GM21381 (cell line): Measurements from ENCODE around the gene SH3D21.

Experiments
- ATAC-seq: cut with Tn5 transposase; IDR thresholded peaks from one replicate; pipeline ENCODE4 v1.9.1; 2021; ENCODE audit warnings: mild to moderate bottlenecking, moderate library complexity; ENCODE audit not compliant: unreplicated experiment

The SH3D21 gene

DNA sequence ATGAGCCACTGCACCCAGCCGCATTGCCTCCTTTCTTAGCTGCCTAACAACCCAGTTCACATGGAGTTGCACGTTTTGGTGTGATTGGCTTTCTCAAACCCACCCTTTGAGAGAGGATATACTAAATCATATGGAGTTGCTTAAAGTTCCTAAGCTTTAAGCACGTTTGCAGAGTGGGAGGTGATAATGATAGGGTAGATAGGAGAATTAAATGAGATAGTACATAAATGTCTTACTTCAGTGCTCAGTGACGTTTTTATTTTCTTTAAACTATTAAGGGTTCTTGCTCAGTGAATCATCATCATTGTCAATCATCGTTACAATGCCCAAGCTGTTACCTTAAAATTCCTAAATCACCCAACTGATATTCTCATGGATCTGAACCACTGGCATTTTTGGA, 2.9 kb upstream of the SH3D21 start:
- ATAC-seq = no peak

DNA sequence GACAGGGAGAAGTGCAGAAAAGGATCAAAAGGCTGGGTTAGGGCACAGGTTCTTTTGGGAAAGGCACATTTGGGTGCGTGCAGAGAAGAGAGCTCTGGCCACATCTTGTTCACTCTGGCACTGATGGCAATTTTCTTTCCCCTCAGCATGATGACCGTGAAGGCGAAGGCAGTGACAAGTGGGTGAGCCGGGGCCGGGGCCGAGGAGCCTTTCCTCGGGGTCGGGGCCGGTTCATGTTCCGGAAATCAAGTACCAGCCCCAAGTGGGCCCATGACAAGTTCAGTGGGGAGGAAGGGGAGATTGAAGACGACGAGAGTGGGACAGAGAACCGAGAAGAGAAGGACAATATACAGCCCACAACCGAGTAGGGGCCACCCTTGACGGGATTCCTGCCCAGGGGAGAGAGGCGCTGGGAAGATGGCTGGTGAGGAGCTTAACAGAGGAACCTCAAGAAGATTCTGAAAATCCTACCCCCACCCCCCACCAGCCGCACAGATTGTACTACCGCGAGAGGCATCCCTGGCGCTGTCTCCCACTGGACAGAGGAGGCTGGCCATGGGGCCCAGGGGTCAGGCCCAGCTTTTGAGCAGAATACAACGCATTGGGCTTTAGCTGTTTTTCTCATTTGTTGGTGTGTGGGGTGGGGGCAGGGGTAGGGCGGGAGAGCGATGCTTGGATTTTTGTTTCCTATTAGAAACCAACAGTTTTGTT, 2.4 kb upstream of the SH3D21 start:
- ATAC-seq = no peak

DNA sequence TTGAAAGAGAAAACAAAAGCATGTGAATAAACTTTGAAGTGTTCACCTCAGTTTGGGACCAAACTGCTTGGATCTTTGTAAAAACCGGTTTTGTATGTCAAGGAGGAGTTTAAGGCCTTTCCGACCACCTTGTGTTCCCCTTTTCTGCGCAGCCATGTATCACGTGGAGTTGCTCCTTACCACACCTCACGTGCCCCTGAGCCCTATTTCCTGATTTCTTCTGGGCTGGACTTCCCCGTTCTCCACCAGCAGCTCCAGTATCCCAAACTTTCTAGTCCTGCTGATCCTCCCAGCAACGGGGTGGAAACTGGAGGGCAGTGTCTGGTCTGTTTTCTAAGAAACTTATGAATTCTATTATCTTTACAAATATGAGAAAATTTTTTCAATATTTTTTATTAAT, 1.6 kb upstream of the SH3D21 start:
- ATAC-seq = no peak

DNA sequence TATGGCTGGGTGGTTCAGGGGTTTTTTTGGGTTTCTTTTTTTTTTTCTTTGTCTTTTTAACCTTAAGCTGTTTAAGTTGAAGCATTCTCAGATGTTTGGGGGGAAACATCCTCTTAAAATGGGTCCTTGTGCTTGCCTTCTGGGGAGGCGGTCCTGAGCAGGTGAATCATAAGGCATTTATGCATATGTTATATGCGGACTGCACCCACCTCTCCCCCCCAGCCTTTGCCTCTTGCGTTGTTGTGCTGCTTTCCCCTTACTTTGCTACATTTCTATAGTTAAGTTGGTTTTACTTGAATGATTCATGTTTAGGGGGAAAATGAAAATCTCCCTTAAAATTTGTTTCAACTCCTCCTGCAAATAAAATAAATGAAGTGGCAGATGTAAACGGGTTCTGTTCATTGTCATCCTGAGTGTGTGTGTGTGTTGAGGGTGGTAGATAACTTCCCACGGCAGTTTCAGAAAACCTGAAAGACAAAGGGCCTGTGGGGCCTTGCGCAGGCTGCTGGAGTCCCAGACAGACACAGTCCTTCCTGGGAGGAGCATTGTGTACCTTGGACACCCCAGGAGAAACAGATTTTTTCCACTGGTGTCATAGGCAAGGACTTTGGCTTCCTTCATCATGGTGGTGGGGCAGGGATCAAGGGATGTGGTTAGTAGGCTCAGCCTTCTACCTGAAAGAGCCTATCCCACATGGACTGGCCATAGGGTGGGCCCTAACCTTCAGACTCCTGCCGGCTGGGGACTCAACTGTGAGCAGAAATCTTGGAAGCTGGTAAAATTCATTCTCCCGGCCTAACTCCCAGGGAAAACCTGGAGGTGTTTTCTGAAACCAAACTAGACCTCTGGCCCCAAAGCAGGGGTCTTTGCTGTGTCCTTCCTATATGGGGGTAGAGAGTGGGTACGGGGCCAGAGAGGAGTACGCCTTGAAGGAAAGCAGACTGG, 926 bp upstream of the SH3D21 start:
- no peak for ATAC-seq

DNA sequence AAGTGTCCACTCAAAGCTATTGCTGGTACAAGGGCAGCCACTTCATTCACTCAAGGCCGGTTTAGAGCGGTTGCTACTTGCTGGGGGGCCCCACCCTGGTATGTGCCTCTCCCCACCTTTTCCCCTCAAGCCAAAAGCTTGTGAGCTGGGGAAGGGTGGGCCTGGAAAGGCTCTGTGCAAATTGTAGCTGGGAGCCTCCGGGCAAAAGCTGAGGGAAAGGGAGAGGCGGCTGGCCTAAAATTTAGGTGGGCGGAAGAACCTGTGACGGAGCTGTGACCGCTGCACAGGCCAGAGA, 306 bp upstream of the SH3D21 start:
- ATAC-seq = no peak

DNA sequence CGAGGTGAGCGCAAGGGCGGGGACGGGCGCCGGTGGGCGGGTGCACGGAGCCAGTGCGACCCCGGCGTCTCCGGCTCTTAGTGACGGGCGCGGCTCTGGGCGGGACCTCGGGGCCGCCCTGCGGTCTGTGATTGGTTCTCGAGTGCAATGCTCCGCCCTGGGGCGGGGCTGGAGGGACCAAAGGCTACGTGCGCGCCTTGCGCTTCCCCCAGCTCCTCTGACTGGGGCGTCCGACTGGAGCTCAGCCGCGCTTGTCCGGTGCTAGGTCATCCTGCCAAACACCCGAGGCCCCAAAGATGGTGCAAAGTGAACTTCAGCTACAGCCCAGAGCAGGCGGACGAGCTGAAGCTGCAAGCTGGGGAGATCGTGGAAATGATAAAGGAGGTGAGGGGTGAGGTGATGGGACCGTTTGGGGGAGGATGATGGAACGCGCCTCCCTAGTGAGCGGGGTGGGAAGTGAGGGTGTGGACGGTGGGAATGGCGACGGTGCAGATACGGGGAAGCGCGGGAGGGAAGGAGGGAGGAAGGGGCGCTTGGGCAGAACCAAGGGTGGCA, 811 bp downstream of the SH3D21 start:
- peak; percentile 97 for ATAC-seq

DNA sequence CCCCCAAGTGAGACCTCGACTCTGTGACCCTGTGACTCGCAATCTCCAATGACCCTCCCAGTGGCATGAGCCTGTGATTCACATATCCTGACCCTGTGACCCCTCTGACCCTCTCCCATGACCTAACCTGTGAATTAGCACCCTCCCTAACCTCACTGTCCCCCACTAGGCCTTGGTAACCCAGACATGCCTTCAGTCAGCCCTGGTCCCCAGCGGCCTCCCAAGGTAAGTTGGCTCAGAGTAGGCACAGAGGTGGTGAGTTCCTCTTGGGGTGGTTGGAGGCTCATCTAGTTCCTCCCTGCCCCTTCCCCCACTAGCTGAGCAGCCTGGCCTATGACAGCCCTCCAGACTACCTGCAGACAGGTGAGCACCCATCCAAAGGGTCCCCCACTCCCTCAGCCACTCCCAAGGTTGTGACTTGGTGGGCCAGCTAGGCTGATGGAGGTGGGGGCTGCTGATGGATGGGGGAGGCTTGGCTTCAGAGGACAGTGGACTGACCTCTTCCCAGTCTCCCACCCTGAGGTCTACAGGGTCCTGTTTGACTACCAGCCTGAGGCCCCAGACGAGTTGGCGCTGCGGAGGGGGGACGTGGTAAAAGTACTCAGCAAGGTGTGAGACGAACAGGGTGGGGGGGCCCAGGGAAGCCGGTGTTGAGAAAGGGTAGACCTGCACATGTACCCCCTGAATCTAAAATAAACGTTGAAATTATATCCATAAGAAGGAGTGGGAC, 1.6 kb downstream of the SH3D21 start:
- ATAC-seq = no peak

DNA sequence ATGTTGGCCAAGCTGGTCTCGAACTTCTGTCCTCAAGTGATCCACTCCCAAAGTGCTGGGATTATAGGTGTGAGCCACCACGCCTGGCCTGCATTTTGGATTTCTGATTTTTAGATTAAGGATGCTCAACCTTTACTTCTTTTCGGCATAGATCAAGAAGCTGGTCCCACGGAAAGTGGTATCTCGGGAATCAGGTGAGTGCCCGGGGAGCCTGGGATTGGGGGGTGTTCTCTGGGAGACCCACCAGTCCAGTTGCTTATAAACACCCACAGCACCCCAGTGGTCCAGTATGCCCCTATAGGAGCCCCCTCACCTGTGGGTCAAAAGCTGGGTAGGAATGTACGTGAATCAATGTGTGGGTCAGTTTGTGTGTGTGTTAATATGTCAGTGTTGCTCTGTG, 3.2 kb downstream of the SH3D21 start:
- ATAC-seq = no peak

DNA sequence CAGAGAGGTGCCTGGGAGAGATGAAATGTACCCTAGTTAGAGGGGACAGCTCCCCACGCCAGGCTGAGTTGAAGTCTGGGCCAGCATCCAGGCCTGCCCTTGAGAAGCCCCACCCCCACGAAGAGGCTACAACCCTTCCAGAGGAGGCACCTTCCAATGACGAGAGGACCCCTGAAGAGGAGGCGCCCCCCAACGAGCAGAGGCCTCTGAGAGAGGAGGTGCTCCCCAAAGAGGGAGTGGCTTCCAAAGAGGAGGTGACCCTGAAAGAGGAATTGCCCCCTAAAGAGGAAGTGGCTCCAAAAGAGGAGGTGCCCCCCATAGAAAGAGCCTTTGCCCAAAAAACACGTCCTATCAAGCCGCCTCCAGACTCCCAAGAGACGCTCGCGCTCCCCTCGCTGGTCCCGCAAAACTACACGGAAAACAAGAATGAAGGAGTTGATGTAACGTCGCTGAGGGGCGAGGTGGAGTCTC, 14.2 kb downstream of the SH3D21 start:
- ATAC-seq = no peak

DNA sequence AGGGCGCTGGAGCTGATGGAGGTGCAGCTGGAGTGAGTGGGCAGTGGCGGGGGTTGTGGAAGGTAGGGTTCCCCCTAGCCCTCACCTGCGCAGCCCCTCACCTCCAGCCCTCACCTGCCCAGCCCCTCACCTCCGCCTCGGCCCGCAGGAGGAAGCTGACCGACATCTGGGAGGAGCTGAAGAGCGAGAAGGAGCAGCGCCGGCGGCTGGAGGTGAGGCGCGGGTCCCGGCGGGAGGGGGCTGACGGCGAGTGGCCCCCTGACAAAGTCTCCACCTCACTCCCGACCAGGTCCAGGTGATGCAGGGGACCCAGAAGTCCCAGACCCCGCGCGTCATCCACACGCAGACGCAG, 14.6 kb downstream of the SH3D21 start:
- ATAC-seq = no peak

DNA sequence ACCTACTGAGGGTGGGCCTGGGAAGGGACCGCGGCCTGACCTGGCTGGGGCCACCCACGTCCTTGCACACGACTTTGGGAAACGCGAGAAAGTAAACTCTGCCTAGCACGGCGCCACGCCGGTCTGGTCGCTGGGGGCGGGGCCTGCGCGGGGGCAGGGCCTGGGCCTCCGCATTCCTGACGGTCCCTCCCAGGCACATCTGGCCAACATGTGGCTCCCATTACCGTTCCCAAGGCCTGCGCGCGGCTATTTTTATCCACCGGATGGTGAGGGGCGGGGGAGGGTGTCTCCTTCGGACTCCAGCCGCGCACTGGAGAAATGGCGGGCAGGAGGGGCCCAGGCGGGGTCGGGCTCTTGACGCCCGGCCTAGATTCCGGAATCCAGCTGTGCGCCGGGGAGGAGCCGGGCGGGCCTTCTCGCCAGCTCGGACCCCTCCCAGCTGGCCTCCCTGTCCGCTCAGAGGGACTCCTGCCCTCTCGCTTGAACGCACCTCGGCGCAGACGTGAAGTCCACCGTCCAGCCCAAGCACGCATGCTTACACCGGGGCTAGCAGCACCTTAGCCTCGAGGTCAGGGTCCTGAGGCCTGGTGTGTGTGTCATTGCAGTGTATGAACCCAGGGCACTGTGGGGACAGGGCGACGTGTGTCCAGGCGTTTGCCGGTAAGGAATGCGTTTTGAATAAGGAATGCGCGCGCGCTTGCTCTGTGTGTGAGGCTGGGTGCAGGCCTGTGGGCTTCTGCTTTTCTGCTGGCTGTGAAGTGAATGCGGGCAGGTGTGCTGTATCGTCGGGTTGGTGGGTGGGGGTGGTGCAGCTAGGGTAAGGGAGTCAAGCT, 15.2 kb downstream of the SH3D21 start:
- ATAC-seq = no peak

DNA sequence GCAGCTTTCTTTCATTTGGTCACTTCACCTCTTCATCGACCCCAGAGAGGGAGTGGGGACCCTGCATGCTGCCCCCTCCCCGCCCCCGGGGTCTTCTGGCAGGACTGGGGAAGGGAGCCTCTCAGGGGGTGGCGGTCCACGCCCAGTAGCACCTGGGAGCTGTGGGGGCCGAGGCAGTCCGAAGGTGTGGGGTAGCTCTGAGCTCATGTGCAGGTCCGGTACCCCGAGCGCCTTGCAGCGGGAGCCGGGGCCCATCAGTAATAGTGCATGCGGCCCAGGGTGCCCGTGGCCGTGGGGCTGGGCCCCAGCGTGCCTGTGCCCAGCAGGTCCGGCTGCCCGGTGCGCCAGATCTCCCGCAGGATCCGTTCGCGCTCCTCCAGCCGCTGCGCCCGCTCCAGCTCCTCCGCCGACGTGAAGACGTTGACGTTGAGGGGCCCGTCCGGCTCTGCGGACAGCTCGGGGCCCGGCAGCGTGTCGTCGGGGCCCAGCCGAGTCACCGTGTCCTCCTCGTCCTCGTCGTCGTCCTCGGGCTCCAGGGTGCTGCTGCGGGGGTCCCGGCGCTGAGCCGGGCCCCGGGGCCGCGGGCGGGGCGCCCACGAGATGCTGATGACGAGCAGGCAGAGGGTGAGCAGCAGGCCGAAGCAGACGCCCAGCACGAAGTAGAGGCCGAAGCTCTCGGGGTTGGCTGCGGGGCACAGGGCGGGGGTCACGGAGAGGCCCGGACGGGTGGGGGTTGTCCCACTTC, 16.0 kb downstream of the SH3D21 start:
- ATAC-seq = no peak

DNA sequence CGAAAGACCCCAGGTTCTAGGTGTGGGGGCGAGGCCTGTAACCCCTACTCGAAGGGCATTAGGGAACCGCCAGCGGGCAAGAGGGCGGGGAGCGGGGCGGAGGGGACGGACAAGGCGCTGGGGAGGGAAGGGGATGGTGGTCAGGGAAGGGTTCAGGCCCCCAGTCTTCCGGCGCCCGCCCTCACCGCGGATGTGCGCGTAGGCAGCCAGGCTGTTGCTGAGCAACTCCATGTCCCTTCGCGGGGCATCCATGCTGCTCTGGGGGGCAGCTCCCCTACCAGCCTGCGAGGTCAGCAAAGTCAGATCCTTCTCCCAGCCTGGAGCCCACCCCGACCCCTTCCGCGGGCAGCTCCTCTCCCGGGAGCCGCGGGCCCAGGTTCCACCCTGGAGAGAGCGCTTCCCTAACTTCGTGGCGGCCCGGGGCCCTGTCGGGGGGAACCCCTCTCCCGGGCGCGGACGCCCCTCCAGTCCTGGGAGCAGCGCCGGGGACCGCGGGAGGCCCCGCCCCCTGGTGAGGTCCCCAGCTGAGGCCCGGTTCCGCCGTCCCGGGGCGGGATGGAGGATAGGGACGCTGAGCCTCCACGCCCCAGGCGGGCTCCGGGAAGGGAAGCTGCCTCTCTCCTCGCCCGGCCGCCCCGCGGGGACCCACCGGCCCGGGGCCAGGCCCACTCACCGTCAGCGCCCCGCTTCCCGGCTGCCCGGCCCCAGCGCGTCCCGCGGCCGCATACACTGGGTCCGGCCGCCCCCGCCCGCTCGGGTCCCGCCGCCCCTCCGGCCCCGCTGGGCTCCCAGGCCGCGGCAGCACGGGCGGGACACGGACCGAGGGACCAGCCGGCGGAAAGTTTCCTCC, 16.8 kb downstream of the SH3D21 start:
- ATAC-seq = peak; percentile 38

DNA sequence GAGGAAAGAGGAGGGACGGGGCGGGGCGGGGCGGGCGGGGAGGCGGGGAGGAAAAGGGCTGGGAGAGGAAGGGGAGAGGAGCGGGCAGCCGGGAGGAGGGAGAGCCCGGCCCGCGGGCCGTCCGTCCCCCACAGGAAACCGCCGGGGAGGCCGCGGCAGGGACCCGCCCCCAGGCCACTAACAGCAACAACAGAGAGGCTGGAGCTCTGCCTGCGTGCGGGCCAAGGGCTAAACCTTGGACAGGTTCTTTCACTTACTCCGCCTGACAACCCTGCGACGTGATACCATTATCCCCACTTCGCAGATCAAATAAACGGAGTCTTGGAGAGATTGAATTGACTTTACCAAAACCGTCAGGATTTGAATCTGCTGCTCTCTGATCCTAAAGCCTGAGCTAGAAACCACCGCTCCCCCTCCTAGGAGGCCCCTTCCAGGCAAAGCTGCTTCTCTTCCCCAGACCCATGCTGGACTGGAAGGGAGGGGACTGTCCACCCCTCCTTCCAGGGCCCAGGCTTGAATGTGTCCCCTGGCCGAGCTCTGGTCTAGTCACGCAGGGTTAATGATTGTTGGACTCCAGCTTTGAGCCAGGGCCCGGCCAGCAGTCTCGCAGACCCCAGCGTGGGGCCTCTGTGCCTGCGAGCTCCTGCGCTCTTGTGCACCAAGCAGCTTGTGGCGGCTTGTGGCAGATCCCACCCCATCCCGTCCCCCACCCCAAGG, 17.6 kb downstream of the SH3D21 start, which contains the start of gene EVA1B:
TSS of gene EVA1B (minus strand) at position 10 of the 717 bp plus-strand sequence. CDS start 608 bp downstream, outside the sequence.
- peak; percentile 37 for ATAC-seq

DNA sequence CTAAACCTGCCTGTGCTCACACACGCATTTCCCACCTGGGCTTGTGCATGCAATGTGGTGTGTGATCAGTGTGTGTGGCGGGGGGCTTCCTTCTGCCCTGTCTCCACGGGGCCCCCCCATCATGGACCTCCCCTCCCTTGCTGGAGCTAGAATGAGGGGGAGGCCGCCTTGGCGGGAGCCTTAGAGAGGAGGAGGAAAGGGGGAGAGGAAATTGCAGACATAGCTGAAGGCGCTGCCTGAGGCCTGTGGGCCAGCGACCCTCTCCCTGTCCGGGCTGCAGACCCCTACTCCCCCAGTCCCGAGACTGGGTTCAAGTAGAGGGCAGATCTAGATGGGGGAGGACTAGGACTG, 18.2 kb downstream of the SH3D21 start:
- no peak for ATAC-seq

DNA sequence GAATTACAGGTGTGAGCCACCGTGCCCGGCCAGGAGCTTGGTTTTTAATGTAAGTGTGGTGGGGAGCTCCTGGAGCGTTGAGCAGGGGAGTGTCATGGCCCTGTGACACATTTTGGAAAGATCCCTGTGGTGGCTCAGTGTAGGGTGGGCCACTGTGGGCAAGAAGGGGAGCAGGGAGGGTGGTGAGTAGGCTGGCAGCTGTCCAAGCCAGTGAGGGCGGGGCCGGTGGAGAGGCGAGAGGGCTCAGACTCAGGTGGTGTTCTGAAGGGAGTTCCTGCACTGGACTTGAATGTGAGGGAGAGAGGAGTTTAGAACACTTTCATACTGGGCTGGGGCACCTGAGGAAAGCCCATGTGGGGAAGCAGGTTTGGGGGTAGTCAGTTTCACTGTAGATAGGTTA, 20.3 kb downstream of the SH3D21 start:
- ATAC-seq = no peak

DNA sequence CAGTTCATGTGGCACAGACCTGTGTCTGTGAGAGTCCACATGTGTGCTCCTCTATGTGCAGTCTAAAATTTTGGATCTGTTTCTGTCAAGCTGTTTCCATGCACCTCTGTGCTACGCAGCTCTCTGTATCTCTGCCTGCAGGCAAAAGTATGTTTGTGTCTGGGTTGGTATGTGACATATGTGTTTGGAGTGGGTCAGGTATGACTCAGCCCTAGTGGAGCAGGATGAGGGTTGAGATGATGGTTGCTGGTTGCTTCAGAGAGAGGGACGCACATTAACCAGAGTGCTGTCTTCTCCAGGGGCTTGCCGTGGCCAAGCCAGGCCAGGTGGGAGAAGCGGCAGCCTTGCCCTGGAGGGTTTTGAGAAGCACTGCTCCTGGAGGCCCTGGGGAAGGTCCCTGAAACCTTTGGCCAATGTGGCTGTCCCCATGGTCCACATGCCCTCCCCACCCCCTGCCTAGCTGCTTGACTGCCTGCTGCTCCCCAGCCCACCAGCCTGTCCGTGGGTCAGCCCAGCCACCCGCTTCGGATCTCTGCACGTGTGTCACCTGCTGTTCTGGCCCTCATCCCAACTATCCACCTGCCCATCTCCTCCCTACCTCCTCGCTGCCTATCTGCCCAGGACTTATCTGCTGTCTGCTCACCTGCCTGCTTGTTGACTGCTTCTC, 21.4 kb downstream of the SH3D21 start:
- no peak for ATAC-seq

DNA sequence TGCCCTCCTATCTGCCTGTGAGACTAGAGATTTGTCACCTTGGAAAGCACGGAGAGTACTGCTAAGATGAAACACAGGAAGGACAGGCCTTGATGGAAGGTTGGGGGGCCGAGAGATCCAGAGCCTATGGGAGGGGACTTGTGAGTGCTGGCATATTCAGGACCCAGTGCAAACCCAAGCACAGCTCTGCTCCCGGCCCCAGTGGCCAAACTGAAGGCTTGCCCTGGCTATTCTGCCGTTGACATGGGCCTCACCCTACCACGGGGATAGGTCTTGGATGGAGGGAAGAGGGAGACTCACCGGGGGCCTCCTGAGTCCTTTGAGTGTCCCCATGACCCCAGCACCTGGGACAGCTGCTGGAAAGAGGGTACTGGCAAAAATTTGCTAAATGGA, 21.9 kb downstream of the SH3D21 start:
- no peak for ATAC-seq
